Loucy (cell line): ENCODE data around the gene RXRA.

ENCODE experiments used
- H2AFZ ChIP-seq: fragments of 200-600 bp; sonication (generic); 2 replicates; pipeline ENCODE4 v1.6.0; 2016; ENCODE audit warnings: antibody characterized with exemption, mild to moderate bottlenecking, low read length, moderate library complexity
- H3F3A ChIP-seq: fragments of 200-600 bp; 2 replicates; pipeline ENCODE4 v1.6.0; 2016; ENCODE audit warnings: antibody characterized with exemption, low read depth, mild to moderate bottlenecking
- H3K27me3 ChIP-seq: fragments of 200-600 bp; sonication (generic); 2 replicates; pipeline ENCODE4 v1.6.1; 2014; ENCODE audit warnings: low read length, mild to moderate bottlenecking; ENCODE audit not compliant: insufficient read depth, poor library complexity, severe bottlenecking
- H3K36me3 ChIP-seq: fragments of 200-600 bp; sonication (generic); 2 replicates; pipeline ENCODE4 v1.6.1; 2016; ENCODE audit warnings: low read length; ENCODE audit not compliant: insufficient read depth
- H3K4me1 ChIP-seq: fragments of 200-600 bp; sonication (generic); 2 replicates; pipeline ENCODE4 v1.5.1; 2014; ENCODE audit warnings: low read length, mild to moderate bottlenecking; ENCODE audit not compliant: insufficient read depth, poor library complexity, severe bottlenecking
- H3K4me2 ChIP-seq: fragments of 200-600 bp; sonication (generic); 2 replicates; pipeline ENCODE4 v1.6.0; 2014; ENCODE audit warnings: antibody characterized with exemption, low read length, low read depth, mild to moderate bottlenecking; ENCODE audit not compliant: poor library complexity, severe bottlenecking
- H3K4me3 ChIP-seq: fragments of 200-600 bp; sonication (generic); 2 replicates; pipeline ENCODE4 v1.5.1; 2014; ENCODE audit warnings: low read length, mild to moderate bottlenecking, mixed read lengths; ENCODE audit not compliant: poor library complexity, severe bottlenecking
- H3K79me2 ChIP-seq: fragments of 200-600 bp; sonication (generic); 2 replicates; pipeline ENCODE4 v1.6.1; 2014; ENCODE audit warnings: low read length; ENCODE audit not compliant: insufficient read depth
- H3K9ac ChIP-seq: fragments of 200-600 bp; sonication (generic); 2 replicates; pipeline ENCODE4 v1.6.0; 2014; ENCODE audit warnings: mild to moderate bottlenecking, low read depth, low read length, moderate library complexity; ENCODE audit not compliant: poor library complexity, severe bottlenecking
- H3K9me2 ChIP-seq: fragments of 200-600 bp; sonication (generic); replicated peaks from 2 replicates; pipeline ENCODE4 v1.6.1; 2016; ENCODE audit warnings: low read depth, low read length, mixed read lengths
- H3K9me3 ChIP-seq: fragments of 200-600 bp; sonication (generic); 2 replicates; pipeline ENCODE4 v1.6.1; 2014; ENCODE audit warnings: mild to moderate bottlenecking, antibody characterized with exemption, low read length, low read depth; ENCODE audit not compliant: insufficient read depth
- H4K20me1 ChIP-seq: fragments of 200-600 bp; sonication (generic); 2 replicates; pipeline ENCODE4 v1.6.0; 2014; ENCODE audit warnings: antibody characterized with exemption, low read length, mild to moderate bottlenecking; ENCODE audit not compliant: insufficient read depth, poor library complexity, severe bottlenecking
- CTCF ChIP-seq: fragments of 200-600 bp; sonication (generic); conservative IDR thresholded peaks from 2 replicates; pipeline ENCODE4 v1.5.1; 2014; ENCODE audit warnings: mild to moderate bottlenecking, antibody characterized with exemption, low read length
- EZH2phosphoT487 ChIP-seq: fragments of 200-600 bp; IDR thresholded peaks from 2 replicates; pipeline ENCODE4 v1.6.1; 2018; ENCODE audit warnings: antibody characterized with exemption, mild to moderate bottlenecking, moderate library complexity, borderline replicate concordance

Gene RXRA

GRCh38 chr9:134395737-134396257 lies 69.5 kb downstream of the RXRA start:
- peaks cover 85% of the 10 kb centered on the region for H3K4me1 ChIP-seq
- H3K4me2 ChIP-seq, result peak overlapping the region; percentile 97
- peak overlapping the region; percentile 64 for H3K9ac ChIP-seq
- H3K27me3 ChIP-seq, result no peaks in the 10 kb centered on the region
- H3K36me3 ChIP-seq, result peaks cover 9% of the 10 kb centered on the region
- no peak overlapping the region for H2AFZ ChIP-seq
- H3K4me3 ChIP-seq, result peak overlapping the region; percentile 74
- H4K20me1 ChIP-seq, result peaks cover 11% of the 10 kb centered on the region
- H3F3A ChIP-seq, result peaks cover 4% of the 10 kb centered on the region; the same call in 1 of the 2 replicates
- H3K9me3 ChIP-seq, result peaks cover 4% of the 10 kb centered on the region; the same call in 1 of the 2 replicates
- no peaks in the 10 kb centered on the region for H3K9me2 ChIP-seq
- H3K79me2 ChIP-seq, result peaks cover 94% of the 10 kb centered on the region
- TF ChIP-seq CTCF (no peak), EZH2phosphoT487 (no peak)

GRCh38 chr9:134396258-134396742 lies 70.0 kb downstream of the RXRA start:
- H3K9me2 ChIP-seq, result no peaks in the 10 kb centered on the region
- peaks cover 9% of the 10 kb centered on the region for H3K36me3 ChIP-seq
- TF ChIP-seq CTCF (no peak), EZH2phosphoT487 (no peak)
- H3K4me1 ChIP-seq, result peaks cover 80% of the 10 kb centered on the region
- H4K20me1 ChIP-seq, result peaks cover 8% of the 10 kb centered on the region
- H3K9me3 ChIP-seq, result peaks cover 4% of the 10 kb centered on the region; the same call in 1 of the 2 replicates
- no peaks in the 10 kb centered on the region for H3K27me3 ChIP-seq
- H3K79me2 ChIP-seq, result peaks cover 94% of the 10 kb centered on the region
- H3K4me2 ChIP-seq, result peak overlapping the region; percentile 97
- peak overlapping the region; percentile 89 for H3K9ac ChIP-seq
- H3K4me3 ChIP-seq, result peak overlapping the region; percentile 74
- H3F3A ChIP-seq, result peaks cover 4% of the 10 kb centered on the region; the same call in 1 of the 2 replicates
- no peak overlapping the region for H2AFZ ChIP-seq

- Histone ChIP-seq H3K4me2 (peak overlapping the region; percentile 97), H3K9me2 (no peaks in the 10 kb centered on the region), H3F3A (peaks cover 4% of the 10 kb centered on the region; the same call in 1 of the 2 replicates), H3K36me3 (peaks cover 9% of the 10 kb centered on the region), H3K4me3 (peak overlapping the region; percentile 74), H2AFZ (no peak overlapping the region), H3K9me3 (peaks cover 4% of the 10 kb centered on the region; the same call in 1 of the 2 replicates), H3K9ac (peak overlapping the region; percentile 89), H3K4me1 (peaks cover 75% of the 10 kb centered on the region), H4K20me1 (peaks cover 8% of the 10 kb centered on the region), H3K27me3 (no peaks in the 10 kb centered on the region), H3K79me2 (peaks cover 93% of the 10 kb centered on the region)
- TF ChIP-seq EZH2phosphoT487 (no peak), CTCF (peak; percentile 38; the same call in 1 of the 2 replicates)
Observed at GRCh38 chr9:134396825-134397224, 70.6 kb downstream of the RXRA start.
